Stimulated activated CD4-positive, alpha-beta T cell treated with anti-CD3 and anti-CD28 coated beads, Interleukin-2, amount 100 ng/mL, for 4 hours (primary cell): ENCODE results near the gene MAML1.
"Not testable (repeated sequence)": the region's sequence is repeated elsewhere in the genome, so short reads cannot be mapped to it uniquely, and the experiment has no call there.

Experiments
- DNase-seq: peaks from one replicate; pipeline ENCODE4 v3.0.0-alpha.2; 2020; ENCODE audit warnings: low read depth

Gene MAML1

DNA sequence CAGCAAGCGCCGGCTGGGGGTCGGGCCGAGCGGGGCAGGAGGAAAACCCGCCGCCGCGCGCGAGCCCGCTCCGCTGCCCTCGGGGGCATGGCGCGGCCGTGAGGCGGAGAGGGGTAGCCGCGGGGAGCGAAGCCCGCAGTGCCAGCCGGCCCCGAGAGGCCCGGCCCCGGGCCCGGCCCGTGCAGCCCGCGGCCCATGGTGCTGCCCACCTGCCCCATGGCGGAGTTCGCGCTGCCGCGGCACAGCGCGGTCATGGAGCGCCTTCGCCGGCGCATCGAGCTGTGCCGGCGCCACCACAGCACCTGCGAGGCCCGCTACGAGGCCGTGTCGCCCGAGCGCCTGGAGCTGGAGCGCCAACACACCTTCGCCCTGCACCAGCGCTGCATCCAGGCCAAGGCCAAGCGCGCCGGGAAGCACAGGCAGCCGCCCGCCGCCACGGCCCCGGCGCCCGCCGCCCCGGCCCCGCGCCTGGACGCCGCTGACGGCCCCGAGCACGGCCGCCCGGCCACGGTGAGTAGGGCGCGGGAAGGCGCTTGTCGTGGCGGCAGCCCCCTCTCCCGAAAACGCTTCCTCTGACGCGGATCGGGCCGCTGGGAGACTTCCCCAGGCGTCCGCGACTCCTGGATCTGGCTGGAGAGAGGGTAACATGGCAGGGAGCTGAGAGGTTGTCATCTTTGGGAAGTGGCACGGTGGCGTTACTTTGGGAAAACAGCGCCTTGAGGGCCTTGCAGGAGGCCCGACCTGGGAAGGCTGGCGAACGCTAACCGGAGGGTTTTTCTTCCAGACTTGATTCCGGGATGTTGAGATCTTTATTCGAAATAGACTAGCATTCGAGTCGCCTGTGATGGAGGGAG is 523 bp downstream of the MAML1 start:
- DNase-seq: peak; percentile 9

- DNase-seq: no peak
These were observed 1.1 kb downstream of the MAML1 start for GRCh38 chr5:179733772-179734126.

- DNase-seq: no peak
These were observed 2.0 kb downstream of the MAML1 start for GRCh38 chr5:179734536-179735164.

GRCh38 chr5:179738742-179739141 is 6.1 kb downstream of the MAML1 start:
- no peak for DNase-seq

- not testable (repeated sequence) for DNase-seq
These were observed 11.5 kb downstream of the MAML1 start for GRCh38 chr5:179744106-179744505.

DNA sequence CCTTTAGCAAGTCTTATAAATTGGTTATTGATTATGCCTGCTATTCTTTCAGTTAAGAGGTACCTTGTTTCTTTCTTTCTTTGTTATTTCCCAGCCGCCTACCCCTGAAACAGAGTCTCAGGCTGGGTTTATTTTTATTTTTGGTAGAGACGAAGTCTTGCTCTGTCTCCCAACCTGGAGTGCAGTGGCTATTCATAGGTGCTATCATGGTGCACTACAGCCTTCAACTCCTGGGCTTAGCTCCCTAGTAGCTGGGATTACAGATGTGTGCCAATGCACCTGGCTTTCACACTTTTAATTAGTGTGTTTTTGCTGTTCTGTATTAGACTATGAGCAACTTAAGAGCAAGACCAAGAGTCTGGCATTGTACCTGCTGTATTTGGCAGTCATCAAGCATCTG is 14.2 kb downstream of the MAML1 start:
- no peak for DNase-seq

DNA sequence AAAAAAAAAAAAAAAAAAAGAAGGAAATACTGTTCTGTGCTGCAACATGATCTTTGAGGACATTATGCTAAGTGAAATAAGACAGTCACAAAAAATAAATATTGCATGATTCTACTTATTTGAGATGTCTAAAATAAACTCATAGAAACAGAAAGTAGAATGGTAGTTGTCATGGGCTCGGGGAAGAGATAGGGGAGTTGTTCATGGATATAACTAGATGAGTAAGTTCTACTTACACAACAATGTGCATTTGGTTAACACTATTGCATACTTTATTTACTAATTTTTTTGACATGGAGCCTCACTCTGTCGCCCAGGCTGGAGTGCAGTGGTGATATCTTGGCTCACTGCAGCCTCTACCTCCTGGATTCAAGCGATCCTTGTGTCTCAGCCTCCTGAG is 15.2 kb downstream of the MAML1 start:
- no peak for DNase-seq

- DNase-seq: no peak
These were observed 17.4 kb downstream of the MAML1 start for GRCh38 chr5:179749857-179750508.

GRCh38 chr5:179753971-179754370 is 21.3 kb downstream of the MAML1 start:
- no peak for DNase-seq

DNA sequence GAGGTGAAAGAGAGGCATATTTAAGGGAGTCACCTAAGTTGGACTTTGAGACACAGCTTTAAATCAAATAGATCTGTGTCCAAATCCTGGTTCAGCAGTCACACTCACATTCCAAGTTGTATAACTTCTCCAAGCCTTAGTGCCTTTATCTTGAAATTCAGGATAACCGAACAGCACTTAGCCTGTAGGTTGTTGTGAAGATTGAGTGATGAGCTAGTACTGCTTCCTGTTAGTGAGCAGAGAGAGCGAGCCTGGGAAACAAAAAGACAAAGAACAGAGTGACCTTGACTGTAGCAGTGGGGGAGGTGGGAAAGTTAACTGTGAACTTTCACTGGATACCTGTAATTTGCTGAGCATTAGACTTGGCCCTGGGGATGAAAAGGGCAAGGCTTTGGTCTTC is 22.4 kb downstream of the MAML1 start:
- DNase-seq: no peak

DNA sequence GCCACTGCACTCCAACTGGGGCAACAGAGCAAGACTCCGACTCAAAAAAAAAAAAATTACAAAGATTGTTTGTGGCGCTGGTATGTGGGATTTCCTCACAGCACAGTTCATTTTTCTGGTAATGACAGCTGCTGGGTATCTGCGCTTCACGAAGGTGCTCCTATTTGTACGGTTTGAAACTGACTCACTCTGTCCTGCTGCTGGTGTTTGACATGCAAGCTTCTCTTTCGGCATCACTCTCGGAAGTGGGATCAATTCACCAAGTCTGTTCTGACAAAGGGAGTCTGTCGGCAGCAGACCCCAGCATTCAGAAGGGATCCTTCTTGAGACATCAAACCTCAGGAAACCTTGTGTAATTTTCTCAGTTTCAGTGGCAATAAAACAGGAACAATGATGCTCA is 26.3 kb downstream of the MAML1 start:
- DNase-seq: no peak

DNA sequence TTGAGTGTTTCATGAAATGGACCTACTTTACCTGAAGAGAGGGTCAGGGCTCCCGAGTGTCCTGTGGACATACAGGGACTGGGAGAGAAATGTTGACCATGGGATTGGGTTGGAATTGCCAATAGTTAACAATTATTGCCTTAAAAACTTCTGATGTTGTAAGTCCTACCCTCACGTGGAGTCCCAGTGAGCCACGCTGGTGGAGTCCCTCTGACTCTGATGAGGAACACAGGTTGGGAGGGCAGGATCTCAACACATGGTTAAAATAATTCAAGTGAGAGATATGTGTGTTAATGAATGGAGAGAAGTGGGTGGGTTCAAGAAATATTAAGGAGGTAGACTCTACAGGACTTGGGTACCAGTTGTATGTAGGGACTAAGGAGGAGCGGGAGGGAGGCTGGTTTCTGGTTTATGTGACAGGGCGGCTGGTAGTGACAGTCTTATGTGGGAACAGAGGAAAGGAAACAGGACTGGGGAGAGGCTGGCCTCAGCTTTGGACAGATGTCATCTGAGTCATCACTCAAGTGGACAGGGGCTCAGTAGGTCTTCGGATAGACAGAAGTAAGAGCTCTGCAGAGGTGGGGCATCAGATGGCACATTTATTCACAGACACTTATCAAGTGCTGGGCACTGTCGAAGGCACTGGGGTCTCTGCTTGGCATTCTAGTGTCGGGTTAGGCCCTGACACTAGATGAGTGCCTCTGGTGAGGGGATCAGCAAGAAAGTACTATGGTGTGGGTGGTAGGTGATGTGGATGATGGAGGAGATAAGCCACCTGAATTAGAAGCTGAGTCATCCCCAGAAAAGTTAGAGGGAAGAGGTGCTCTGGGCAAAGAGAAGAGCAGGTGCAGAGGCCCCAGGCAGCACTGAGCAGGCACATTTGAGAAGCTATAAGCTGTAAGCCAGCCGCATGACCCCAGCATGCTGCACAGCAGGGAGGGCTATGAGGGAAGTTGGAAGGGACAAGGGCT is 27.2 kb downstream of the MAML1 start:
- peak; percentile 31 for DNase-seq

DNA sequence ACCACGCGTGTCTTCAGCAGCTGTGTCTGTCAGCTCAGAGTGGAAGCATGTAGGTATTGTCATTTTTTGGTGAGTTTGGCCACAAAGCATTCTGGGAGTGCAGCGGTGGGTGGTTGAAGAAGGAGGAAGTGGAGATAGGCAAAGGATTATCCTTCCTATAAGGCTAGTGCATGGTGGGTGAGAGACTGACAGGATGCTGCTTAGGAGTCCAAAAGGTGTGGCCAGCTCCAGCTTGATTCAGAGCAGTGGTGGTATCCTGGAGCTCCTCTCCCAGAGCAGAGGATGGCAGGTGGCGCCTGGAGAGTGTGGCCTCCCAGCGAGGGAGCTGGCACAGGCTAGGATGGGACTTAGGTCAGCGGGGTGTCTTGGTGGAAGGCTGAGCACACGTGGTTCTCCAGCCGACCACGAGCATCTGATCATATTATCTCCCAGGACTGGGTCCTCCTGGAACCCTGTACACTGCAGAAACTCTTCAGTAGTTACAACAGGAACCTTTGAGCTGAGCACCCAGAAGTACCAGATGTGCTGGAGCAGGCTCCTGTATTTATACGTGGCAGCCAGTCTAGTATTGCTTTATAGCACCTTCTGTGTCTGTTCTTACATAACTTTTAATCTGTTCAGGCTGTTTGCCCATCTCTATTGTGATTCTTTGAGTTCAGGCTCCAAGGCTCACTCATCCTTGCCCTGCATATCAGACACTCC is 29.6 kb downstream of the MAML1 start:
- DNase-seq: no peak

- no peak for DNase-seq
These were observed 30.2 kb downstream of the MAML1 start for GRCh38 chr5:179762781-179763176.

GRCh38 chr5:179763215-179763945 is 30.8 kb downstream of the MAML1 start:
- peak; percentile 28 for DNase-seq

DNA sequence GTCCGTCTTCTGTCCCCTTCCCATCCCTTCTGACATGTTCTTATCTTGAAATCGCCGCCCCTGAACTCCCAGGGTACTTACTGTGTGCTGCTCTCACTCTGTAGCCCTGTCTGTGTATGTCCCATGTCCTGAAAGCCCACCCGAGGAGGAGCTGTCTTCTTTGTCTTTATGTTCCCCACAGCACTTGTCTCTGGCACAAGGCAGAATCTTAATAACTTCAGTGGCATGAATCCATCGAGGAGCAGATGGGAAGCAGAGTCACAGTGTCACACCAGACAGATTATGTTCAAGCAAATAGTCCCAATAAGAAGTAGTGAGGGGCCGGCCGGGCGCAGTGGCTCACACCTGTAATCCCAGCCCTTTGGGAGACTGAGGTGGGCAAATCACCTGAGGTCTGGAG is 31.4 kb downstream of the MAML1 start:
- no peak for DNase-seq

GRCh38 chr5:179765400-179765799 is 32.8 kb downstream of the MAML1 start:
- no peak for DNase-seq

GRCh38 chr5:179766021-179766725 is 33.6 kb downstream of the MAML1 start:
- DNase-seq: no peak

- DNase-seq: no peak
These were observed 34.3 kb downstream of the MAML1 start for GRCh38 chr5:179766726-179767455.
